Measurements from ENCODE around the gene OGDH.
A peak's percentile ranks its signal among the peaks of the same experiment; 100 is the strongest.

Gene OGDH

GRCh38 chr7:44705434-44705833, 99.0 kb downstream of the OGDH start:
- H3K79me1 ChIP-seq (replicated peaks; ENCODE audit: low read length, poor library complexity, severe bottlenecking): peaks cover 4% of the 10 kb centered on the region
- no peak overlapping the region for H3K4ac ChIP-seq (ENCODE audit: low read depth in 1 of 2, low read length in 2 of 2)
- WGBS: 96% methylated on average over 3 of the region's 3 CpGs
- no peak overlapping the region for H2BK15ac ChIP-seq (ENCODE audit: low read depth, poor library complexity, severe bottlenecking)
- H4K91ac ChIP-seq (ENCODE audit: low read length): no peak overlapping the region
- H3K18ac ChIP-seq (ENCODE audit: low read depth in 1 of 2, low read length in 2 of 2): no peak overlapping the region
- no peak overlapping the region for H2BK5ac ChIP-seq (ENCODE audit: low read depth, low read length, poor library complexity, severe bottlenecking)
- H2BK12ac ChIP-seq (ENCODE audit: low read length in 2 of 2): no peak overlapping the region
- H2AFZ ChIP-seq (ENCODE audit: low read depth, low read length): no peak overlapping the region
- peaks cover 68 to 69% of the 10 kb centered on the region in 2 experiments for H3K36me3 ChIP-seq (ENCODE audit: control insufficient read depth in 1 of 2, insufficient read depth in 2 of 2, low read depth in 1 of 2, low read length in 2 of 2)
- H3K4me3 ChIP-seq (ENCODE audit: insufficient read depth in 1 of 2, low read depth in 1 of 2, low read length in 2 of 2): no peak overlapping the region
- H4K8ac ChIP-seq (ENCODE audit: low read length): no peak overlapping the region
- no peaks in the 10 kb centered on the region for H3K27me3 ChIP-seq (ENCODE audit: control insufficient read depth in 1 of 2, insufficient read depth in 1 of 2, low read length in 2 of 2)
- H3K23ac ChIP-seq (ENCODE audit: low read length in 2 of 2): no peak overlapping the region
- H3K4me2 ChIP-seq (ENCODE audit: low read length, poor library complexity, severe bottlenecking): no peak overlapping the region
- no peak overlapping the region for H2AK5ac ChIP-seq (ENCODE audit: low read length, severe bottlenecking)
- H2BK120ac ChIP-seq (ENCODE audit: low read depth, low read length): no peak overlapping the region
- no peak overlapping the region for H3K27ac ChIP-seq (ENCODE audit: low read length, poor library complexity, severe bottlenecking)
- H3K14ac ChIP-seq (ENCODE audit: low read length in 2 of 2): no peak overlapping the region
- H3K4me1 ChIP-seq (ENCODE audit: control insufficient read depth, insufficient read depth, low read depth, low read length): no peaks in the 10 kb centered on the region
- no peaks in the 10 kb centered on the region for H3K9me3 ChIP-seq (ENCODE audit: control insufficient read depth, low read length)
- DNase-seq: no peak
- H3K9ac ChIP-seq (ENCODE audit: low read length): no peak overlapping the region

DNA sequence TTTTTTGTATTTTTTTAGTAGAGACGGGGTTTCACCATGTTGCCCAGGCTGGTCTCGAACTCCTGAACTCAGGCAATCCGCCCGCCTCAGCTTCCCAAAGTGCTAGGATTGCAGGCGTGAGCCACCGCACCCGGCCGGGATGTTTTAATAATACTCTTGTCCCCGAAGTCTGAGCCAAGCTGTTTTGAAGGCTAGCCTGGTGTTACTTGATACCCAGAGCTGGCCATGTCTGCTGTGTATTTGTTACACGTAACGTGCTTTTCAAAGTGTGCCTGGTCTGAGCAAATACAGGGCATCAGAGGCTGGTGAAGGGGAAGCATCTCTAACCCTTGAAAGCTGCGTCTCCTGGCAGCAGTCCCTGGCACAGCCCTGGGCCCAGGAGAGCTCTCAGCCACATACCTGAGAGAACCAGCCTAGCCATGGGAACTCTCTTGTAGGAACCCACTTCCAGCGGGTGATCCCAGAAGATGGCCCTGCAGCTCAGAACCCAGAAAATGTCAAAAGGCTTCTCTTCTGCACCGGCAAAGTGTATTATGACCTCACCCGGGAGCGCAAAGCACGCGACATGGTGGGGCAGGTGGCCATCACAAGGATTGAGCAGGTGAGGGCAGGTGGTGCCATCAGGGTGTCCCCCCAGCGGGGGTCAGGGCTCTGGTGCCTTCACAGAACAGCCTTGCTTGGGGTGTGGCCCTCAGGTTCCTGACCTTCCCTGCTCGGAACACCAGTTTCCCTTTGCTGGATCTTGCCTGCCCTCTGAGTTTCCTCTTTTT, 100.5 kb downstream of the OGDH start:
- 98% methylated on average over 20 of the region's 20 CpGs for WGBS
- no peaks in the 10 kb centered on the region for H3K9me3 ChIP-seq (ENCODE audit: control insufficient read depth, low read length)
- no peak overlapping the region for H2BK5ac ChIP-seq (ENCODE audit: low read depth, low read length, poor library complexity, severe bottlenecking)

GRCh38 chr7:44707558-44708230, 101.3 kb downstream of the OGDH start:
- Histone ChIP-seq H3K27ac (ENCODE audit: low read length, poor library complexity, severe bottlenecking) (no peak overlapping the region), H3K36me3 (ENCODE audit: control insufficient read depth in 1 of 2, insufficient read depth in 2 of 2, low read depth in 1 of 2, low read length in 2 of 2) (peaks cover 51 to 52% of the 10 kb centered on the region in 2 experiments), H3K18ac (ENCODE audit: low read depth in 1 of 2, low read length in 2 of 2) (no peak overlapping the region), H3K23ac (ENCODE audit: low read length in 2 of 2) (no peak overlapping the region), H3K4ac (ENCODE audit: low read depth in 1 of 2, low read length in 2 of 2) (no peak overlapping the region), H3K9me3 (ENCODE audit: control insufficient read depth, low read length) (no peaks in the 10 kb centered on the region), H3K4me1 (ENCODE audit: control insufficient read depth, insufficient read depth, low read depth, low read length) (peaks cover 11% of the 10 kb centered on the region), H3K14ac (ENCODE audit: low read length in 2 of 2) (no peak overlapping the region), H3K27me3 (ENCODE audit: control insufficient read depth in 1 of 2, insufficient read depth in 1 of 2, low read length in 2 of 2) (no peaks in the 10 kb centered on the region), H2AFZ (ENCODE audit: low read depth, low read length) (no peak overlapping the region), H4K8ac (ENCODE audit: low read length) (no peak overlapping the region), H2BK15ac (ENCODE audit: low read depth, poor library complexity, severe bottlenecking) (no peak overlapping the region), H2AK5ac (ENCODE audit: low read length, severe bottlenecking) (no peak overlapping the region), H2BK120ac (ENCODE audit: low read depth, low read length) (no peak overlapping the region), H2BK5ac (ENCODE audit: low read depth, low read length, poor library complexity, severe bottlenecking) (no peak overlapping the region), H3K4me2 (ENCODE audit: low read length, poor library complexity, severe bottlenecking) (no peak overlapping the region), H3K9ac (ENCODE audit: low read length) (no peak overlapping the region), H2BK12ac (ENCODE audit: low read length in 2 of 2) (no peak overlapping the region), H3K79me1 (replicated peaks; ENCODE audit: low read length, poor library complexity, severe bottlenecking) (no peaks in the 10 kb centered on the region), H4K91ac (ENCODE audit: low read length) (no peak overlapping the region), H3K4me3 (ENCODE audit: insufficient read depth in 1 of 2, low read depth in 1 of 2, low read length in 2 of 2) (peak overlapping the region in 1 of 2 experiments; percentile 8)
- 97% methylated on average over 21 of the region's 21 CpGs for WGBS
- DNase-seq: no peak

More for the DNA sequence above, 100.5 kb downstream of the OGDH start:
- Histone ChIP-seq H3K4me3 (ENCODE audit: insufficient read depth in 1 of 2, low read depth in 1 of 2, low read length in 2 of 2) (no peak overlapping the region), H4K91ac (ENCODE audit: low read length) (no peak overlapping the region), H2BK15ac (ENCODE audit: low read depth, poor library complexity, severe bottlenecking) (peak overlapping the region; percentile 63), H4K8ac (ENCODE audit: low read length) (no peak overlapping the region), H3K18ac (ENCODE audit: low read depth in 1 of 2, low read length in 2 of 2) (no peak overlapping the region), H3K23ac (ENCODE audit: low read length in 2 of 2) (no peak overlapping the region), H3K27ac (ENCODE audit: low read length, poor library complexity, severe bottlenecking) (no peak overlapping the region), H3K4me2 (ENCODE audit: low read length, poor library complexity, severe bottlenecking) (no peak overlapping the region), H3K4me1 (ENCODE audit: control insufficient read depth, insufficient read depth, low read depth, low read length) (peaks cover 8% of the 10 kb centered on the region), H3K79me1 (replicated peaks; ENCODE audit: low read length, poor library complexity, severe bottlenecking) (peaks cover 3% of the 10 kb centered on the region), H3K27me3 (ENCODE audit: control insufficient read depth in 1 of 2, insufficient read depth in 1 of 2, low read length in 2 of 2) (no peaks in the 10 kb centered on the region), H2AK5ac (ENCODE audit: low read length, severe bottlenecking) (no peak overlapping the region), H3K9ac (ENCODE audit: low read length) (no peak overlapping the region), H3K14ac (ENCODE audit: low read length in 2 of 2) (no peak overlapping the region), H3K4ac (ENCODE audit: low read depth in 1 of 2, low read length in 2 of 2) (no peak overlapping the region), H2AFZ (ENCODE audit: low read depth, low read length) (no peak overlapping the region), H2BK12ac (ENCODE audit: low read length in 2 of 2) (no peak overlapping the region), H2BK120ac (ENCODE audit: low read depth, low read length) (no peak overlapping the region), H3K36me3 (ENCODE audit: control insufficient read depth in 1 of 2, insufficient read depth in 2 of 2, low read depth in 1 of 2, low read length in 2 of 2) (peaks cover 56 to 57% of the 10 kb centered on the region in 2 experiments)
- DNase-seq: no peak

Data from mesenchymal stem cell (in vitro differentiated cells and primary cell).